Right hindlimb (tissue), 1 donor: ENCODE data around the gene RAPGEF2.
"Not testable (repeated sequence)": the region's sequence is repeated elsewhere in the genome, so short reads cannot be mapped to it uniquely, and the experiment has no call there.

Experiments
- DNase-seq: peaks from one replicate; pipeline ENCODE4 v3.0.0-alpha.2; 2018

RAPGEF2 gene

DNA sequence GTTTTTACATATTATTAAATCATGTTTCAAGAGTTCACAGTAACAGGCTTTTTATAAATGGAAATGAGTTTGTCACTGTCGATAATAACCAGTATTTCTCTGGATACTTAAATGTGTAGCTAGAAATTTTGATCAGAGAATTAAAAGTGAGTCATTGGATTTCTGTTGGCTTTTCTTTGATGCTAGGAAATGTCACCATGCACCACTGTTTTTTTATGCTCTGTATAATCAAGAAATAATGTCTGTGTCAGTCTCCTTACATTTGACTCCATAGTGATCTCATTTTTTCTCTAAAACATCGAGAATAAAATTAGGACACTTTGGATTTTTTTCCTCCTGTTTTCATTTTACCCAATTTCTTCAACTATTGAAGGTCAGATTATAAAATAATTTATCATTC, 234.2 kb downstream of the RAPGEF2 start:
- DNase-seq = no peak

- DNase-seq = no peak
Measured at GRCh38 chr4:159341522-159341921, 238.6 kb downstream of the RAPGEF2 start.

GRCh38 chr4:159342374-159342773, 239.5 kb downstream of the RAPGEF2 start:
- DNase-seq = no peak

GRCh38 chr4:159343116-159343515, 240.2 kb downstream of the RAPGEF2 start:
- no peak for DNase-seq

DNA sequence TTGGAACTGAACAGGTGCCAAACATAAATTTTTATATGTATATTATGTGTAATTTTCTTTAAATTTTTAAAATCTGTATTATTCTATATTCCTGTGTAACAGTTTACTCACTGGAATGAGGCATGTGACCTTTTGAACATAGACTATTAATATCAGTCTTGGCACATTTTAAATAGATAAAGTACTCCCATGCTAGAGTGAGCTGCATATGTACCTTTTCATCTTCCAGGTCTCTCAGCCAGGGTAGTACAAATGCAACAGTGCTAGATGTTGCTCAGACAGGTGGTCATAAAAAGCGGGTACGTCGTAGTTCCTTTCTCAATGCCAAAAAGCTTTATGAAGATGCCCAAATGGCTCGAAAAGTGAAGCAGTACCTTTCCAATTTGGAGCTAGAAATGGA, 242.0 kb downstream of the RAPGEF2 start:
- no peak for DNase-seq

DNA sequence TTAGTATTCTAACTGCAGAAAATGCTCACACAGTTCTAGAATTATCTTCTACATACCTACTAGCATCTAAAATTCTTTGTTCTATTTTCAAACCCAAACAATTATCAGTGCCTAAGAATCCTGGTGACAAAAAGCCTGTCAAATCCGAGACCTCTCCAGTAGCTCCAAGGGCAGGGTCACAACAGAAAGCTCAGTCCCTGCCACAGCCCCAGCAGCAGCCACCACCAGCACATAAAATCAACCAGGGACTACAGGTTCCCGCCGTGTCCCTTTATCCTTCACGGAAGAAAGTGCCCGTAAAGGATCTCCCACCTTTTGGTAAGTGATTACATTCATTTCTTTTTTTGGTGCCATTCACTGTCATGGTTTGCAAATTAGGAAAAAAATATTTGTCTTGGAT, 243.8 kb downstream of the RAPGEF2 start:
- no peak for DNase-seq

DNA sequence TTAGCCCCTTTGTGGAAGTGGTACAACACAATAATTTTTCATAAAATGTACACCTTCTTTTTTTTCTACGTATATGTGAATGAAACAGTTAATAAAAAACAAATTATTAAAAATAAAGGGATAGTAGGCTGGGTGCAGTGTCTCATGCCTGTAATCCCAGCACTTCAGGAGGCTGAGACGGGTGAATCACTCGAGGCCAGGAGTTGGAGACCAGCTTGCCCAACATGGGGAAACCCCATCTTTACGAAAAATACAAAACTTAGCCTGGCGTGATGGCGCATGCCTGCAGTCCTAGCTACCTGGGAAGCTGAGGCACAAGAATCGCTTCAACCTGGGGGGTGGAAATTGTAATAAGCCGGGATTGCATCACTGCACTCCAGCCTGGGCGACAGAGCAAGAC, 244.9 kb downstream of the RAPGEF2 start:
- DNase-seq = no peak

DNA sequence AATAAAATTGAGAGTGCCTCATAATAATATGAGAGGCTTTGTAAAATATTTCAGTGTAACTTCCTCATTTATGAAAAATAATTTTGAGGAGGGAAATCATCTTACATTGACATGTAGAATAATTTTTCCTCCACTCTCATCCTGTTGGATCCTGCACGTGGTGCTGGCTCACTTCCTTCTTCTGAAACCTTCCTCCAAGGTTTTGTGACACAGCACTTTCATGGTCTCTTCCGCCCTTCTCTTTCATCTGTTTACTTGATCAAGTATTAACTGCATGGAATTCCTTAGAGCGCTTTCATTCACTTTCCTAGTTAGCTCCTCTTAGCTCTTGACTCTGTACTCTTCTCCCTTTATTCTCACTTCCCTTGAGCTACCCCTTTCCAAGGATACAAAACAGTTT, 246.5 kb downstream of the RAPGEF2 start:
- DNase-seq = no peak

GRCh38 chr4:159352609-159353008, 249.7 kb downstream of the RAPGEF2 start:
- no peak for DNase-seq

DNA sequence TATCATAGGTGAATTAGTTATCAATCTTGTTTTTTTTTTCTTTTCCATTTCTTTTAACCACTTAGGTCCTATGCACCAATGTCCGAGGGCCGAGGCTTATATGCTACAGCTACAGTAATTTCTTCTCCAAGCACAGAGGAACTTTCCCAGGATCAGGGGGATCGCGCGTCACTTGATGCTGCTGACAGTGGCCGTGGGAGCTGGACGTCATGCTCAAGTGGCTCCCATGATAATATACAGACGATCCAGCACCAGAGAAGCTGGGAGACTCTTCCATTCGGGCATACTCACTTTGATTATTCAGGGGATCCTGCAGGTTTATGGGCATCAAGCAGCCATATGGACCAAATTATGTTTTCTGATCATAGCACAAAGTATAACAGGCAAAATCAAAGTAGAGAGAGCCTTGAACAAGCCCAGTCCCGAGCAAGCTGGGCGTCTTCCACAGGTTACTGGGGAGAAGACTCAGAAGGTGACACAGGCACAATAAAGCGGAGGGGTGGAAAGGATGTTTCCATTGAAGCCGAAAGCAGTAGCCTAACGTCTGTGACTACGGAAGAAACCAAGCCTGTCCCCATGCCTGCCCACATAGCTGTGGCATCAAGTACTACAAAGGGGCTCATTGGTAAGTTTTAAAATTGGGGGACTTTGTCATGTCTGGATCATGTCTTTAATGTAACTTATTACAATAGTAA, 250.7 kb downstream of the RAPGEF2 start:
- DNase-seq = no peak

DNA sequence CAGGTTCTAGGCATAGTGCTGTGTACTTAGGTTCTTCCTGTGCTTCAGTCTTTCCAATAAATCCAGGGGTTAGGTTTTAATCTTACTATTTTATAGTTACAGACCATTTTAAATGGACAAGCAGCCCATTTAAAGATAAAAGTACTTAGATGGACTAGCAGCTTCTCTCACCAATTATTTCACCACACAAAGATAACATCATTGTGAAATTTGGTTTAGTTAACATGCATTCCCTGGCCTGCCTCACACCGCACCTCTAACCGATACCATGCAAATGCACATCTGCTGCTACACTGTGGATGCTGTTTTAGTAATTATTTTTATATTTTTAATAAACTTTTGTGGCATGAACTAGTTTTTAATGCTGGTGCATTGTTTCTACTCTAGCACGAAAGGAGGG, 252.6 kb downstream of the RAPGEF2 start:
- DNase-seq = no peak

DNA sequence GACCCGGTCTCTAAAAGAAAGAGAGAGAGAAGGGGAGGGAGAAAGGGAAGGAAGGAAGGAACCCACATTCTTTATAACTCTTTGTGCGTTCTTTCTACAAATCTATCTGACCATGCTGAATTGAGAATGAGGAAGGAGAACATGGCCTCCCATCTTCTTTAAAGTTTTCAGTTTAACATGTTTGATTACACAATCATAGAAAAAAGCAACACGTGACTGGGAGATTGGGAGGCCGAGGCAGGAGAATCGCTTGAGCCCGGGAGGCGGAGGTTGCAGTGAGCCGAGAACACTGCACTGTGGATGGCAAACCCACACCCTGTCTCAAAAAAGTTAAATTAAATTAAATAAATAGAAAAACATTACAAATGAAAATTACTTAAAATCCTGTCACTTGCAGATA, 254.5 kb downstream of the RAPGEF2 start:
- no peak for DNase-seq

GRCh38 chr4:159358226-159358625, 255.3 kb downstream of the RAPGEF2 start:
- no peak for DNase-seq

DNA sequence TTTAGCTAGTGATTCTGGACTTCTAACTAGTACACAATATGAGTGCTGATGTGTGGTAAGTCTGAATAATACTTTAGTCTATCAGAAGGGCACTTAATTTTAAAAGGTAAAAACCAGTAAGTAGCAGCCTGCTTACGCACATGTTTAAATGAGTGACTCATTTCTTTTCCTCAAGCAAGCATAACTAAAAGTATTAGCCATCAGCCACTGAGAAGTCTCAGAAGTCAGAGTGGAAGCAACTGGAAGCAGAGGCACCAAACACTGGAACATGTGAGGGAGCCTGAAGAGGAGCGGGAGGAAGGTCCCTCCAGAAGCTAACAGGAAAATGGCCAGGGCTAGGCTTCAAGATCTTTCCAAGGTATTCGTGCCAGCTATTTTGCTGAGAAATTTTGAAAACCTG, 257.7 kb downstream of the RAPGEF2 start:
- DNase-seq = no peak

DNA sequence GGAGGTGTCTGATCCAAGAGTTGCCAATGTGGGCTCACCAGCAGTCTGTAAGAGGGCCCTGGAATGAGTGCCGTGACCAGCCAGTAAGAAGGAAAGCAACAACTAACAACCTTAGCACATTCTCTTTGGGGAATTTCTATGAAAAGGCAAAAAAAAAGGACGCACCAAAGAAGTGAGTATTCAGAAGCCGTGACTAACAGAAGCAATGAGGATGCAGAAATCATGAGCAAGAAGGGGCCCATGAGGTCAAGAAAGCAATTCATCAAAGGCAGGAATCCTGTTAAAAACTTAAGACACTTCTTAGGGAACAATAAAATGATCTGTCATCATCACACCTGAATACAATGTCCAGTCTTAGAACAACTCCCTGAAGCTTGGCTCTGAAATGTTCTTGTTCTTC, 260.5 kb downstream of the RAPGEF2 start:
- no peak for DNase-seq

DNA sequence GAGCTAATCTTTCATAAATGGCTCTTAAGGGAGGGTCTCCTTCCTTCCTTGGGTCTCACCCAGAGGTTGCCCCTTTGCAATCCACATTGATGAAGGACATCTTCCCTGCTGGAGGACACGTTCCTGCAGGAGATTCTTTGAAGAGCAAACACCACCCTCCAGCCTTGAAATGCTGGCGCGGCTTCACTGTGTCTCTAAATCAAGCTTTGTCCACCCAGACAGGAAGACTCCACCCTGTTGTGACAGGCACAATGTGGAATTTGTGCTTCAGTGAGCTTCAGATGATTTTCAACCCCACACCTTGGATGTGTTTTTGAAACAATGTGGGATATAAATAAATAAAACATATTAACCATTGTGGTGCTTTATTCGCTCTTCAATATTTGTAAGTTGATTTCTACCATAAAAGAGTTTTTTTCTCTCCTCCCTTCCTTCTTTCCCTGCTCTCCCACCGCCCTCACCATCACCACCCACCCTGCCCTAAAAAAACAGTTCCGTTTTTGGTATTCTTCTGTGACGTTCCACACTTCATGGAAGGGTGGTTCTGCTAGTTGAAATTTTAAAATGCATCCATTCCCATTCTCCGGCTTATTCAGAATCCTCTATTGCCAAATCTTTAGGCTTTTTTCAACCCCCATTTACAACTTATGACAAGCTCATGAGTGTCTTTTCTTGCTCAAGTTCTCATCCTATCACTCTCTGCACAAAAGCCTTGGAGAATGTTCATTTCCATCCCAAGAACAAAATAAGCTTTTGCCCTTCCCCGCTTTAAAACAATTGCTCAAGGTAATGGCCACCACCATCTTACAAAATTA, 264.3 kb downstream of the RAPGEF2 start:
- DNase-seq = no peak

DNA sequence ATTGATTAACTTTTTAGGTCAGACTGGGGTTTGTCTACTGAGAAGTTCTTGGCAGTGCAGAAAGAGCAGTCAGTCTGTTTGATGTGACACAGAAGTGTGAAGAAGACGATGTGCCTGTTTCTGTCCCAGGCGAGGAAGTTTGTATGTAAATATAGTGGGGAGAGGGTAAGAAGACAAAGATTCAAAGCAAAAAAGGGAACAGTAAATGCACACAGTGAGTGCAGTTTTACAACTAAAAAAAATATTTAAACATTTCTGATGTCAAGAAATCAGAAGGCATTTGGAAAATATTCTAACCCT, 264.9 kb downstream of the RAPGEF2 start:
- no peak for DNase-seq

GRCh38 chr4:159368320-159368719, 265.4 kb downstream of the RAPGEF2 start:
- no peak for DNase-seq

DNA sequence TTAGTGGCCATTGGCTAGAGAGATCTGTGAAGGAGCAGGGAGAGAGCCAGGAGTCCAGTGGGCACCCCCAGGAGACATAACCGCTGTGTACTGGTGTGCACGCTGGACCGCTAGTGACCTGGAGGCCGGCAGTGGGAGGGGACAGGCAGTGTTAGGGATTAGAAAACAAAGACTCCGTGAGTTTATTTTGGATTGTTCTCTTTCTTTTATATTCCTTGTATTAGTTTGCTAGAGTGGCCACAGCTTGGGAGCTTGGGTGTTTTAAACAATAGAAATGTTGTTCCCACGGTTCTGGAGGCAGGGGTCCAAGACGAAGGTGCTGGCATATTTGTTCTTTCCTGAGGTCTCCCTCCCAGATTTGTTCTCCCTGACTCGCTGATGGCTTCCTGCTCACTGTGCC, 266.4 kb downstream of the RAPGEF2 start:
- no peak for DNase-seq

DNA sequence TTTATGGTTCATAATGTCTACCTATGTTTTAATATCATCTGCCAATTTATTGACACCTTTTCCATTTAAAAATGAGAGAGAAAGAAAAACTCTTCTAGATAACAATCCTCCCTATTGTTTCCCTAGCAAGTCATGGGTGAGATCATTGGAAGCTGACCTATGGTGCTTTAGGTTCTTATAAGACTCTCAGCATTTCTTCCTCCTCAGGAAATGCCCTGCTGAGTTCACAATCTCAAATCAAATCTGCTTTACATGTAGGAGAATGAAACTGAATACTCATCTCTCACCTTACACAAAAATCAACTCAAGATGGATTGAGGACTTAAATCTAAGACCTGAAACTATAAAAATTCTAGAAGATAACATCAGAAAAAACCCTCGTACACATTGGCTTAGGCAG, 267.4 kb downstream of the RAPGEF2 start:
- DNase-seq = no peak

DNA sequence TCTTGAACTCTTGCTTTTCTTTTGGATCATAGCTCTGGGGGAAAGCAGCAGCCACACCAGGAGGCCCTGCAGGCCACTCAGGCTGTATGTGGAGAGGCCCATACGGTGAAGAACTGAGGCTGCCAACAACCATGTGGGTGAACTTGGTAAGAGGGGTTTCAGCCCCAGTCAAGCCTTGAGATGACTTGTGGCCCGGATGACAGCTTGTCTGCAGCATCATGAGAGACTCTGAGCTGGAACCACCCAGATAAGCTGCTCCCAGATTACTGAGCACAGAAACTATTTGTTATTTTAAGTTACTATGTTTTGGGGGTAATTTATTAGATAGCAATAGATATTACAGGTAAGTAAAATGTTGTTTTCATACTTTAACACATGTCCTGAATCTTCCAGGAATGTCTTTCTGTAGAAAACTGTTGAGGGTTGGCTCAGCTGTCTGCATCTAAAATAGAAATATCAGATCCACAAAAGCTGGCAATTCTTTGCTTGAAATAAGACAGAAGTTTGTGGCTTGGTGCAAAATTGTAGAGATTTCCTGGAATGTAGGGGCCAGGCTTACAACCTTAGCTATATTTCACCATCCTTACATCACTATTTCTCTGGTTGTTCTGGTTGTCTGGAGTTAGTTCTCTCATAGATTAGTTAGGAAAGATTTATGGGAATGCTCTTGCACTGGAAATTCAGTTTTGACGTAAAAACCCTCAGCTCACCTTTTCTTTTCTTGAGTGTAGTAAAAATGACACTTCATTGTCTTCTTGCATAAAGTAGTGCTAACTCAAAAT, 272.1 kb downstream of the RAPGEF2 start:
- no peak for DNase-seq

DNA sequence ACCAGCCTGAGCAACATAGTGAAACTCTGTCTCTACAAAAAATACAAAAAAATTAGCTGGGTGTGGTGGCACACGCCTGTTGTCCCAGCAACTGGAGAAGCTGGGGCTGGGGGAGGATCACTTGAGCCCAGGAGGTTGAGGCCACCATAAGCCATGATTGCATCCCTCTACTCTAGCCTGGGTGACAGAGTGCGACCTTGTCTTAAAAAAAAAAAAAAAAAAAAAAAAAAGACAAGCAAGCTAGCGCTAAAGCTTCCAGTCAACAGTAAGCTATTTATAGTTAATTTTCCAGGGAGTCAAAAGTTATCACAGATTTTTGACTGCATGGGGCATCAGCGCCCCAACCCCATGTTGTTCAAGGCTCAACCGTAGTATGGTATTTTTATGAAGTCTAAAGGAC, 273.4 kb downstream of the RAPGEF2 start:
- no peak for DNase-seq

- DNase-seq = no peak
Measured at GRCh38 chr4:159378056-159378616, 275.3 kb downstream of the RAPGEF2 start.

DNA sequence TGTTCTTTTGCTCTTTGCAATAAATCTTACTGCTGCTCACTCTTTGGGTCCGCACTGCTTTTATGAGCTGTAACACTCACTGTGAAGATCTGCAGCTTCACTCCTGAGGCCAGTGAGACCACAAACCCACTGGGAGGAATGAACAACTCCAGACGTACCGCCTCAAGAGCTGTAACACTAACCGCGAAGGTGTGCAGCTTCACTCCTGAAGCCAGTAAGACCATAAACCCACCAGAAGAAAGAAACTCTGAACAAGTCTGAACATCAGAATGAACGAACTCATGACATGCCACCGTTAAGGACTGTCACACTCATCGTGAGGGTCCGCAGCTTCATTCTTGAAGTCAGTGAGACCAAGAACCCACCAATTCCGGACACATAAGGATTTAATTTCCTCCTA, 276.2 kb downstream of the RAPGEF2 start:
- not testable (repeated sequence) for DNase-seq
